ENCODE measurements around the gene HPCAL1. TPM values are rescaled to one million over a fixed set of nuclear protein-coding genes. Genes with fewer than 3 reads are reported as not detected.

HPCAL1 gene
- total and polyA plus RNA-seq, 2 of the 8 experiments (the other 6 are each of a cell fraction or from before 2014, with no cell fraction given) = 5.8 to 8.6 TPM

GRCh38 chr2:10388954-10389560 lies 86.4 kb downstream of the HPCAL1 start:
- no peak overlapping the region for H3K14ac ChIP-seq (ENCODE audit: insufficient read length)
- H2AK5ac ChIP-seq (ENCODE audit: low read depth, low read length) = no peak overlapping the region
- WGBS, 2 experiments (ENCODE audit: extremely low coverage in 1 of 2, insufficient coverage in 1 of 2, insufficient read length in 1 of 2, insufficient replicate concordance in 2 of 2, low coverage in 1 of 2, low lambda C conversion rate in 2 of 2, missing lambda C conversion rate in 1 of 2) = 93% methylated on average over 12 of the region's 12 CpGs; no CpG with 5 or more reads in 1 of the 2 experiments
- no peak overlapping the region for H3K4ac ChIP-seq (replicated peaks; ENCODE audit: insufficient read length, low read depth, low read length)
- H3K27me3 ChIP-seq (replicated peaks in 1 of 4; ENCODE audit: control insufficient read depth in 3 of 4, extremely low read depth in 1 of 4, insufficient read depth in 3 of 4, low read length in 3 of 4) = no peaks in the 10 kb centered on the region
- H3K4me2 ChIP-seq (ENCODE audit: insufficient read depth in 1 of 2, low read depth in 2 of 2, low read length in 2 of 2) = no peak overlapping the region
- H3K56ac ChIP-seq (replicated peaks; ENCODE audit: insufficient read length, low read depth, low read length) = no peak overlapping the region
- no peak overlapping the region for H4K5ac ChIP-seq (ENCODE audit: insufficient read length, low read depth, low read length)
- H2BK5ac ChIP-seq (ENCODE audit: low read depth, low read length) = no peak overlapping the region
- no peak overlapping the region for H2BK120ac ChIP-seq (replicated peaks; ENCODE audit: low read depth, low read length)
- no peak overlapping the region for H2BK20ac ChIP-seq (ENCODE audit: low read length)
- no peak for DNase-seq (ENCODE audit: low read depth in 1 of 2, low spot score in 2 of 2)
- no peak overlapping the region for H4K8ac ChIP-seq (ENCODE audit: extremely low read depth, insufficient read depth, low read length)
- no peak overlapping the region for H4K91ac ChIP-seq (replicated peaks; ENCODE audit: insufficient read length, low read length)
- no peak for FAIRE-seq
- no peaks in the 10 kb centered on the region for H3K36me3 ChIP-seq (ENCODE audit: control insufficient read depth in 2 of 4, insufficient read depth in 4 of 4, low read length in 3 of 4)
- H3K4me1 ChIP-seq (replicated peaks in 1 of 4; ENCODE audit: control insufficient read depth in 3 of 4, insufficient read depth in 4 of 4, low read length in 3 of 4) = peaks cover 4 to 14% (median 6%) of the 10 kb centered on the region in 4 experiments; a peak in 5 of 7 replicates
- no peak overlapping the region for H2AFZ ChIP-seq (ENCODE audit: low read length)
- CTCF ChIA-PET (ENCODE audit: partially characterized antibody) = interaction anchor here (0.7 to 1.1 kb wide), 3 partner anchors 10 to 83 kb away, joined by 3 read pairs; no protein-coding TSS in a partner anchor
- H3K79me1 ChIP-seq (ENCODE audit: low read depth, low read length) = no peaks in the 10 kb centered on the region
- no peaks in the 10 kb centered on the region for H4K20me1 ChIP-seq (replicated peaks in 1 of 2; ENCODE audit: control insufficient read depth in 1 of 2, insufficient read depth in 2 of 2, low read length in 2 of 2)
- no peak overlapping the region for H3K9ac ChIP-seq (replicated peaks in 1 of 4; ENCODE audit: extremely low read depth in 1 of 4, low read depth in 3 of 4, low read length in 3 of 4)
- no peak overlapping the region for H2BK15ac ChIP-seq (ENCODE audit: low read length)
- no peaks in the 10 kb centered on the region for H3K23me2 ChIP-seq (ENCODE audit: low read depth, low read length)
- H3K79me2 ChIP-seq (ENCODE audit: control insufficient read depth in 1 of 2, insufficient read depth in 2 of 2, low read length in 2 of 2) = no peaks in the 10 kb centered on the region
- POLR2A ChIA-PET (ENCODE audit: partially characterized antibody) = no interaction called here
- no peak overlapping the region for H3K18ac ChIP-seq (ENCODE audit: extremely low read depth, low read length)
- H3K4me3 ChIP-seq (ENCODE audit: extremely low read depth in 1 of 4, insufficient read depth in 2 of 4, low read depth in 3 of 4, low read length in 4 of 4) = no peak overlapping the region
- H2BK12ac ChIP-seq (ENCODE audit: low read depth, low read length) = no peak overlapping the region
- no peaks in the 10 kb centered on the region for H3K9me3 ChIP-seq (ENCODE audit: insufficient read depth in 2 of 2, low read depth in 1 of 2, low read length in 1 of 2)
- no peak overlapping the region for H3K23ac ChIP-seq (ENCODE audit: insufficient read length)
- H3K27ac ChIP-seq (ENCODE audit: low read depth, low read length) = no peak overlapping the region
- no peak for TF ChIP-seq TAF1 (IDR thresholded peaks at IDR 0.05; ENCODE audit: low read depth, low read length)
- TF ChIP-seq ZNF274 (IDR thresholded peaks at IDR 0.05; ENCODE audit: borderline replicate concordance, extremely low read depth, low read length) = no peak
- no peak for TF ChIP-seq NRF1 (IDR thresholded peaks at IDR 0.05; ENCODE audit: low read depth, low read length)
- no peak for TF ChIP-seq GTF2F1 (IDR thresholded peaks at IDR 0.05; ENCODE audit: borderline replicate concordance, low read depth, low read length)
- TF ChIP-seq JUND (IDR thresholded peaks at IDR 0.05; ENCODE audit: low read length) = no peak
- TF ChIP-seq BACH1 (IDR thresholded peaks at IDR 0.05; ENCODE audit: low read length) = no peak
- no peak for TF ChIP-seq RFX5 (IDR thresholded peaks at IDR 0.05; ENCODE audit: borderline replicate concordance, low read depth, low read length)
- no peak for TF ChIP-seq MAX (IDR thresholded peaks at IDR 0.05)
- no peak for TF ChIP-seq NANOG (IDR thresholded peaks at IDR 0.05; ENCODE audit: insufficient read depth, low read depth, low read length, poor library complexity, severe bottlenecking)
- no peak for TF ChIP-seq SIRT6 (IDR thresholded peaks at IDR 0.05; ENCODE audit: low read length)
- no peak for TF ChIP-seq SIN3A (conservative IDR thresholded peaks at IDR 0.05 in 1 of 2, IDR thresholded peaks at IDR 0.05 in 1 of 2; ENCODE audit: low read depth in 1 of 2, low read length in 2 of 2)
- TF ChIP-seq MAFK (IDR thresholded peaks at IDR 0.05; ENCODE audit: low read depth, low read length) = no peak
- TF ChIP-seq CBX8 (IDR thresholded peaks at IDR 0.05; ENCODE audit: borderline replicate concordance, low read depth, low read length) = no peak
- TF ChIP-seq CREB1 (IDR thresholded peaks at IDR 0.05) = no peak
